ENCODE results near the gene CRBN. TPM values are rescaled to one million over a fixed set of nuclear protein-coding genes. Genes with fewer than 3 reads are reported as not detected.

Gene CRBN
- total RNA-seq, 1 experiment from 2014 or later, result 18.7 TPM

DNA sequence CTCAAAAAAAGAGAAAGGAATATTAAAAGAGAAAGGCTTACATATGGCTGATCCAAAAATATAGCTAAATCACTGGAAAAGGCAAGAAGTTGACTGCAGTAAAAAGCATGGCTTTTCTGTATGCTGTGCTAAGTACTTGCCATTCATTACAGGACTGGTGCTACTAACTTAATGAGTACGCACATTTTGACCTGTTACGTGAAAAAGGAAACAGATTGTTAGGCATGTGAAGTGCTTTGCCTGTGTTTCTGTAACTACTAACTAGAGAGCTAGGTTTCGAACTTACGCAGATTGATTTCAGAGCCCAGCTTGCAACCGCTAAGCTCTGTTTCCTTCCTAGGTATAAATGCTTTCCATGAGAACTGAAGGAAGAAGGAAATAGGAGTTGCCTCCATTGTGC, 49.9 kb downstream of the CRBN start:
- DNase-seq (ENCODE audit: low read depth, low spot score) (no peak), ATAC-seq (no peak)
- in situ Hi-C loops (cut with HindIII; ENCODE audit: low pct_unique_long_range_greater_than_20kb, low sequenced_read_pairs), result no loop called here
- CTCF ChIA-PET, result no interaction called here
- BruUV-seq (replicated peaks), result no TSS peak
- intact Hi-C loops (cut with micrococcal nuclease; ENCODE audit: unreplicated experiment), result no loop called here
- Histone ChIP-seq H3K4me1 (ENCODE audit: control insufficient read depth, insufficient read depth, low read length) (no peaks in the 10 kb centered on the region), H3K27ac (ENCODE audit: low read length) (no peak overlapping the region), H3K36me3 (ENCODE audit: control insufficient read depth, insufficient read depth, low read length) (peaks cover 14% of the 10 kb centered on the region), H3K27me3 (ENCODE audit: control insufficient read depth, insufficient read depth, low read length) (no peaks in the 10 kb centered on the region), H3K4me3 (ENCODE audit: low read depth in 2 of 2, low read length in 2 of 2) (no peak overlapping the region), H3K9me3 (ENCODE audit: control insufficient read depth, insufficient read depth, low read depth, low read length) (no peaks in the 10 kb centered on the region)
- TF ChIP-seq, protein P1, sequence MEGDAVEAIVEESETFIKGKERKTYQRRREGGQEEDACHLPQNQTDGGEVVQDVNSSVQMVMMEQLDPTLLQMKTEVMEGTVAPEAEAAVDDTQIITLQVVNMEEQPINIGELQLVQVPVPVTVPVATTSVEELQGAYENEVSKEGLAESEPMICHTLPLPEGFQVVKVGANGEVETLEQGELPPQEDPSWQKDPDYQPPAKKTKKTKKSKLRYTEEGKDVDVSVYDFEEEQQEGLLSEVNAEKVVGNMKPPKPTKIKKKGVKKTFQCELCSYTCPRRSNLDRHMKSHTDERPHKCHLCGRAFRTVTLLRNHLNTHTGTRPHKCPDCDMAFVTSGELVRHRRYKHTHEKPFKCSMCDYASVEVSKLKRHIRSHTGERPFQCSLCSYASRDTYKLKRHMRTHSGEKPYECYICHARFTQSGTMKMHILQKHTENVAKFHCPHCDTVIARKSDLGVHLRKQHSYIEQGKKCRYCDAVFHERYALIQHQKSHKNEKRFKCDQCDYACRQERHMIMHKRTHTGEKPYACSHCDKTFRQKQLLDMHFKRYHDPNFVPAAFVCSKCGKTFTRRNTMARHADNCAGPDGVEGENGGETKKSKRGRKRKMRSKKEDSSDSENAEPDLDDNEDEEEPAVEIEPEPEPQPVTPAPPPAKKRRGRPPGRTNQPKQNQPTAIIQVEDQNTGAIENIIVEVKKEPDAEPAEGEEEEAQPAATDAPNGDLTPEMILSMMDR (IDR thresholded peaks at IDR 0.05), result no peak
- TF ChIP-seq SIN3A (IDR thresholded peaks at IDR 0.05; ENCODE audit: borderline replicate concordance, insufficient read depth, low read depth, low read length) (no peak), POLR2AphosphoS5 (IDR thresholded peaks at IDR 0.05; ENCODE audit: low read depth, low read length) (no peak), TCF7L2 (IDR thresholded peaks at IDR 0.05; ENCODE audit: low read depth, low read length) (no peak)
- TF ChIP-seq, protein P2, sequence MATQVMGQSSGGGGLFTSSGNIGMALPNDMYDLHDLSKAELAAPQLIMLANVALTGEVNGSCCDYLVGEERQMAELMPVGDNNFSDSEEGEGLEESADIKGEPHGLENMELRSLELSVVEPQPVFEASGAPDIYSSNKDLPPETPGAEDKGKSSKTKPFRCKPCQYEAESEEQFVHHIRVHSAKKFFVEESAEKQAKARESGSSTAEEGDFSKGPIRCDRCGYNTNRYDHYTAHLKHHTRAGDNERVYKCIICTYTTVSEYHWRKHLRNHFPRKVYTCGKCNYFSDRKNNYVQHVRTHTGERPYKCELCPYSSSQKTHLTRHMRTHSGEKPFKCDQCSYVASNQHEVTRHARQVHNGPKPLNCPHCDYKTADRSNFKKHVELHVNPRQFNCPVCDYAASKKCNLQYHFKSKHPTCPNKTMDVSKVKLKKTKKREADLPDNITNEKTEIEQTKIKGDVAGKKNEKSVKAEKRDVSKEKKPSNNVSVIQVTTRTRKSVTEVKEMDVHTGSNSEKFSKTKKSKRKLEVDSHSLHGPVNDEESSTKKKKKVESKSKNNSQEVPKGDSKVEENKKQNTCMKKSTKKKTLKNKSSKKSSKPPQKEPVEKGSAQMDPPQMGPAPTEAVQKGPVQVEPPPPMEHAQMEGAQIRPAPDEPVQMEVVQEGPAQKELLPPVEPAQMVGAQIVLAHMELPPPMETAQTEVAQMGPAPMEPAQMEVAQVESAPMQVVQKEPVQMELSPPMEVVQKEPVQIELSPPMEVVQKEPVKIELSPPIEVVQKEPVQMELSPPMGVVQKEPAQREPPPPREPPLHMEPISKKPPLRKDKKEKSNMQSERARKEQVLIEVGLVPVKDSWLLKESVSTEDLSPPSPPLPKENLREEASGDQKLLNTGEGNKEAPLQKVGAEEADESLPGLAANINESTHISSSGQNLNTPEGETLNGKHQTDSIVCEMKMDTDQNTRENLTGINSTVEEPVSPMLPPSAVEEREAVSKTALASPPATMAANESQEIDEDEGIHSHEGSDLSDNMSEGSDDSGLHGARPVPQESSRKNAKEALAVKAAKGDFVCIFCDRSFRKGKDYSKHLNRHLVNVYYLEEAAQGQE (IDR thresholded peaks at IDR 0.05; ENCODE audit: insufficient read depth in 1 of 2, low read depth in 2 of 2, low read length in 1 of 2), result no peak
- POLR2A ChIA-PET, result no interaction called here

DNA sequence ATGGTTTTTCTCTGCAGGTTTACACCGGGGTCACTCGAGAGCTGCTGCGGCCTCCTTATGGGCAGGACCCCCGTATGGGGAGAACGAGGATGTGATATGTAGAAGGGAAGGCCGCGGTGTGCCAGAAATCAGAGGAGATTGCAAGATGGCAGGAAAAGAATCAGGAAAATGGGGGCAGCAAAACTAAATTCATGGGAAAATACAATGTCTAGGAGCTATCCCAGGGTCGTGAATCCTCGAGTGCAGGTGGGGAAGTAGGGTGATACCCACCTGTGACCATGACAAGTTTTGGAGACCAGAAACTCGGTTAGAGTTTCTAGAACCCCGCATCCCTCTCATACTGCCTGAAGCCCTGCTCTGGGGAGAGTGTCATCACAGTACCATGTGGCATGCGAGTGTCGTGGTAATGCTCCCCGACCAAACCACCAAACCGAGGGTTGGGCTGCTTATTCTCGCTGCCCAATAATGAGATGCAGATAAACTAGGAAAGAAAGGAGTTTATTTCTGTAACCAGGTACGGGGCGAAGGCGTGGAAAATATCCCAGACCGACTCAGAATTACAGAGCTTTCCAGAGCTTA, 52.0 kb downstream of the CRBN start:
- in situ Hi-C loops (cut with HindIII; ENCODE audit: low pct_unique_long_range_greater_than_20kb, low sequenced_read_pairs), result no loop called here
- DNase-seq (ENCODE audit: low read depth, low spot score) (no peak), ATAC-seq (no peak)
- no peaks in the 10 kb centered on the region for H3K4me1 ChIP-seq (ENCODE audit: control insufficient read depth, insufficient read depth, low read length)
- peak overlapping the region; percentile 93 for H3K27ac ChIP-seq (ENCODE audit: low read length)
- no peaks in the 10 kb centered on the region for H3K9me3 ChIP-seq (ENCODE audit: control insufficient read depth, insufficient read depth, low read depth, low read length)
- H3K36me3 ChIP-seq (ENCODE audit: control insufficient read depth, insufficient read depth, low read length), result peaks cover 14% of the 10 kb centered on the region
- CTCF ChIA-PET, result no interaction called here
- TF ChIP-seq POLR2AphosphoS5 (IDR thresholded peaks at IDR 0.05; ENCODE audit: low read depth, low read length), result no peak
- TF ChIP-seq, protein P2 (IDR thresholded peaks at IDR 0.05; ENCODE audit: insufficient read depth in 1 of 2, low read depth in 2 of 2, low read length in 1 of 2), result no peak
- TF ChIP-seq, protein P1 (IDR thresholded peaks at IDR 0.05), result no peak
- TF ChIP-seq SIN3A (IDR thresholded peaks at IDR 0.05; ENCODE audit: borderline replicate concordance, insufficient read depth, low read depth, low read length), result no peak
- no peak for TF ChIP-seq TCF7L2 (IDR thresholded peaks at IDR 0.05; ENCODE audit: low read depth, low read length)
- no peaks in the 10 kb centered on the region for H3K27me3 ChIP-seq (ENCODE audit: control insufficient read depth, insufficient read depth, low read length)
- POLR2A ChIA-PET, result no interaction called here
- peak overlapping the region; percentile 85 to 90 for H3K4me3 ChIP-seq (ENCODE audit: low read depth in 2 of 2, low read length in 2 of 2)
- BruUV-seq (replicated peaks), result TSS peak; percentile 83
- intact Hi-C loops (cut with micrococcal nuclease; ENCODE audit: unreplicated experiment), result no loop called here
